SK-N-SH (cell line): ENCODE measurements around the gene GTF3A.

Source experiments
- EP300 ChIP-seq, 2 experiments: IDR thresholded peaks; 2 replicates each; pipeline versions ENCODE4 v1.4.0 to v1.6.1; 2012; ENCODE audit warnings: borderline replicate concordance in 1 of 2, low read depth in 1 of 2, low read length in 1 of 2
- GABPA ChIP-seq: IDR thresholded peaks from 2 replicates; pipeline ENCODE4 v1.4.0; 2012; ENCODE audit warnings: low read depth, mild to moderate bottlenecking
- GATA2 ChIP-seq: sonication (generic); formaldehyde crosslinking; IDR thresholded peaks from 2 replicates; pipeline ENCODE4 v1.5.0; 2020; ENCODE audit warnings: mild to moderate bottlenecking, missing genetic modification reagents
- JUND ChIP-seq: IDR thresholded peaks from 2 replicates; pipeline ENCODE4 v1.4.0; 2012
- MAX ChIP-seq: IDR thresholded peaks from 2 replicates; pipeline ENCODE4 v1.4.0; 2012; ENCODE audit warnings: low read depth
- POLR2AphosphoS5 ChIP-seq: IDR thresholded peaks from 2 replicates; pipeline ENCODE4 v1.6.1; 2012; ENCODE audit warnings: low read depth, low read length
- SIN3A ChIP-seq: IDR thresholded peaks from 2 replicates; pipeline ENCODE4 v1.6.1; 2012; ENCODE audit warnings: low read depth, mild to moderate bottlenecking, low read length, moderate library complexity, borderline replicate concordance
- SMC3 ChIP-seq: IDR thresholded peaks from 2 replicates; pipeline ENCODE4 v1.6.1; 2012; ENCODE audit warnings: low read depth, low read length, improper control_type of control experiment
- TAF1 ChIP-seq: IDR thresholded peaks from 2 replicates; pipeline ENCODE4 v1.6.1; 2012; ENCODE audit warnings: low read depth, mild to moderate bottlenecking, low read length, moderate library complexity, borderline replicate concordance
- USF1 ChIP-seq: IDR thresholded peaks from 2 replicates; pipeline ENCODE4 v1.4.0; 2012; ENCODE audit warnings: low read depth, borderline replicate concordance
- YY1 ChIP-seq: IDR thresholded peaks from 2 replicates; pipeline ENCODE4 v1.4.0; 2012; ENCODE audit warnings: low read depth, mild to moderate bottlenecking
- ZBTB33 ChIP-seq: IDR thresholded peaks from 2 replicates; pipeline ENCODE4 v1.4.0; 2012; ENCODE audit warnings: low read depth, borderline replicate concordance
- TF ChIP-seq, protein P1 (sequence below): fragments of 200-600 bp; sonication (generic); IDR thresholded peaks from 2 replicates; pipeline ENCODE4 v1.6.1; 2017; ENCODE audit warnings: antibody characterized with exemption, mild to moderate bottlenecking, moderate library complexity
- TF ChIP-seq, protein P2 (sequence below): IDR thresholded peaks from 2 replicates; pipeline ENCODE4 v1.6.1; 2012; ENCODE audit warnings: mild to moderate bottlenecking, low read depth, low read length, moderate library complexity

DNA sequence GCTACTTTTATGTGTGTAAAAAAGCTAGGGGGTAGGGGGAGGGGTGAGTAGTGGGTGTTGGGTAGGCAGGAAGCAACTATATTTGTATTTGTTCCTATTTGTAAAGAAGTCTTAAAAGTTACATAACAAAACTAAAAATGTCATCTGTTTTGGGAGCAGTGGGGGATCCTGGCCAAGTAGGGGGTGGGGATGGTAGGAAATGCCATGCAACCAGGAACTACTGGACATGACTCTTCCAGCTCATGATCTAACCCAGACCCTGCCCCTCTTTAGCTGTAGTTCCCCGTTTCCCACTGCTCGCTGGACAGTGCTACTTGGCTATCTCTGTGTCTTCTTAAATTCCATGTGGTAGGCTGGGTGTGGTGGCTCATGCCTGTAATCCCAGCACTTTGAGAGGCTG lies 3.2 kb downstream of the GTF3A start:
- TF ChIP-seq EP300 (IDR thresholded peaks at IDR 0.05; ENCODE audit: borderline replicate concordance in 1 of 2, low read depth in 1 of 2, low read length in 1 of 2) (no peak), USF1 (no peak), TAF1 (no peak), POLR2AphosphoS5 (no peak), MAX (no peak), GABPA (no peak), JUND (no peak), SIN3A (no peak), ZBTB33 (no peak), SMC3 (no peak), GATA2 (CRISPR knock-in tag) (no peak), YY1 (no peak)
- TF ChIP-seq, protein P1, sequence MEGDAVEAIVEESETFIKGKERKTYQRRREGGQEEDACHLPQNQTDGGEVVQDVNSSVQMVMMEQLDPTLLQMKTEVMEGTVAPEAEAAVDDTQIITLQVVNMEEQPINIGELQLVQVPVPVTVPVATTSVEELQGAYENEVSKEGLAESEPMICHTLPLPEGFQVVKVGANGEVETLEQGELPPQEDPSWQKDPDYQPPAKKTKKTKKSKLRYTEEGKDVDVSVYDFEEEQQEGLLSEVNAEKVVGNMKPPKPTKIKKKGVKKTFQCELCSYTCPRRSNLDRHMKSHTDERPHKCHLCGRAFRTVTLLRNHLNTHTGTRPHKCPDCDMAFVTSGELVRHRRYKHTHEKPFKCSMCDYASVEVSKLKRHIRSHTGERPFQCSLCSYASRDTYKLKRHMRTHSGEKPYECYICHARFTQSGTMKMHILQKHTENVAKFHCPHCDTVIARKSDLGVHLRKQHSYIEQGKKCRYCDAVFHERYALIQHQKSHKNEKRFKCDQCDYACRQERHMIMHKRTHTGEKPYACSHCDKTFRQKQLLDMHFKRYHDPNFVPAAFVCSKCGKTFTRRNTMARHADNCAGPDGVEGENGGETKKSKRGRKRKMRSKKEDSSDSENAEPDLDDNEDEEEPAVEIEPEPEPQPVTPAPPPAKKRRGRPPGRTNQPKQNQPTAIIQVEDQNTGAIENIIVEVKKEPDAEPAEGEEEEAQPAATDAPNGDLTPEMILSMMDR = no peak
- TF ChIP-seq, protein P2, sequence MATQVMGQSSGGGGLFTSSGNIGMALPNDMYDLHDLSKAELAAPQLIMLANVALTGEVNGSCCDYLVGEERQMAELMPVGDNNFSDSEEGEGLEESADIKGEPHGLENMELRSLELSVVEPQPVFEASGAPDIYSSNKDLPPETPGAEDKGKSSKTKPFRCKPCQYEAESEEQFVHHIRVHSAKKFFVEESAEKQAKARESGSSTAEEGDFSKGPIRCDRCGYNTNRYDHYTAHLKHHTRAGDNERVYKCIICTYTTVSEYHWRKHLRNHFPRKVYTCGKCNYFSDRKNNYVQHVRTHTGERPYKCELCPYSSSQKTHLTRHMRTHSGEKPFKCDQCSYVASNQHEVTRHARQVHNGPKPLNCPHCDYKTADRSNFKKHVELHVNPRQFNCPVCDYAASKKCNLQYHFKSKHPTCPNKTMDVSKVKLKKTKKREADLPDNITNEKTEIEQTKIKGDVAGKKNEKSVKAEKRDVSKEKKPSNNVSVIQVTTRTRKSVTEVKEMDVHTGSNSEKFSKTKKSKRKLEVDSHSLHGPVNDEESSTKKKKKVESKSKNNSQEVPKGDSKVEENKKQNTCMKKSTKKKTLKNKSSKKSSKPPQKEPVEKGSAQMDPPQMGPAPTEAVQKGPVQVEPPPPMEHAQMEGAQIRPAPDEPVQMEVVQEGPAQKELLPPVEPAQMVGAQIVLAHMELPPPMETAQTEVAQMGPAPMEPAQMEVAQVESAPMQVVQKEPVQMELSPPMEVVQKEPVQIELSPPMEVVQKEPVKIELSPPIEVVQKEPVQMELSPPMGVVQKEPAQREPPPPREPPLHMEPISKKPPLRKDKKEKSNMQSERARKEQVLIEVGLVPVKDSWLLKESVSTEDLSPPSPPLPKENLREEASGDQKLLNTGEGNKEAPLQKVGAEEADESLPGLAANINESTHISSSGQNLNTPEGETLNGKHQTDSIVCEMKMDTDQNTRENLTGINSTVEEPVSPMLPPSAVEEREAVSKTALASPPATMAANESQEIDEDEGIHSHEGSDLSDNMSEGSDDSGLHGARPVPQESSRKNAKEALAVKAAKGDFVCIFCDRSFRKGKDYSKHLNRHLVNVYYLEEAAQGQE = no peak
